Activated CD4-positive, alpha-beta T cell treated with anti-CD3 and anti-CD28 coated beads, Interleukin-2, amount 50 U/mL, for 4 hours (primary cell): Measurements from ENCODE around the gene MTMR2.

ENCODE experiments used
- DNase-seq, 2 experiments: peaks; one replicate each; pipeline ENCODE4 v3.0.0-alpha.2; 2020

MTMR2 gene

DNA sequence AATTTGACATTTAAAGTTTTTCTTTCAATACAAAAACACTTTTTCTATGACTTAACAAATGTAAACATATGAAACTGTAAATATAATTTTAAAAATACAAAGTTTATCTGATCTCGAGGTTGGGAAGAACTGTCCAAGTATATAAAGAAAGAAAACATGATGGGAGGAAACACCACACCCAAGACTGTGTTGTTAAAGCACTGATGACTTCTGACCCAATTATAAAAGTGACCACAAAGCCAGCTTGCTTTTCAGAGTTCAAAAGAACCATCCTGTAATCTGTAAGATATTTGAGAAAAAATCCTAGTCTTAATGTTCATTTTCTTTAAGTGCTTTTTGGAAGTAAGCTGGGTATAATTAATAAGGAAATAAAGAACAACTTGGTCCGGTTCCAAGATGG, 118.0 kb downstream of the MTMR2 start:
- no peak for DNase-seq

DNA sequence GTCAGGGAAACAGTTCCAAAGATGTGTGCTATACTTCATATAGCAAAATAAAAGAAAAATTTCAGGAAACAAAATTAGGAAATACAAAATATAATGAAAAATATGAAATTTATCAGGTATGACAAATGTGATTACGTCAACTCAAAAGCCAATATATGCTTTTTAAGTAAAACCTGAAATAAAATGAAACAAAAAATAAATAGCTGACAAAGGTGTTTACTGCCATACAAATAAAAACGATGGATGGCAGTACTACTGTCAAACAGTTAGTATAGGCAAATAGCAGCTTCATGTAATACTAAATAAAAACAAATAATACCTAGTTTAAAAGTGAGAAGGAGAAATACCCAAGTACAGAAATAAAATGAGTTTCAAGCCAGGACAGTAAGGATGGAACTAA, 119.9 kb downstream of the MTMR2 start:
- DNase-seq = no peak

GRCh38 chr11:95802806-95803205, 121.1 kb downstream of the MTMR2 start:
- no peak for DNase-seq

DNA sequence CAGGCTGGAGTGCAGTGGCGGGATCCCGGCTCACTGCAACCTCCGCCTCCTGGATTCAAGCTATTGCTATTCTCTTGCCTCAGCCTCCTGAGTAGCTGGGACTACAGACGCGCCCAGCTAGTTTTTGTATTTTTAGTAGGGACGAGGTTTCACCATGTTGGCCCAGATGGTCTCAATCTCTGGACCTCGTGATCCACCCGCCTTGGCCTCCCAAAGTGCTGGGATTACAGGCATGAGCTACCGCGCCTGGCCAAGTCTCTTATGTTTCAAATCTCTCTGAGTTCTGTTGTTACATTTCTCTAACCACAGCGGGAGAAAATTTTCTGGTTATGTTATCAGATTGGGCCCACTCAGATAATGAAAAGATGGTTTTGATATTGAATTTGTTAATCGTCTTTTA, 123.5 kb downstream of the MTMR2 start:
- DNase-seq = no peak

DNA sequence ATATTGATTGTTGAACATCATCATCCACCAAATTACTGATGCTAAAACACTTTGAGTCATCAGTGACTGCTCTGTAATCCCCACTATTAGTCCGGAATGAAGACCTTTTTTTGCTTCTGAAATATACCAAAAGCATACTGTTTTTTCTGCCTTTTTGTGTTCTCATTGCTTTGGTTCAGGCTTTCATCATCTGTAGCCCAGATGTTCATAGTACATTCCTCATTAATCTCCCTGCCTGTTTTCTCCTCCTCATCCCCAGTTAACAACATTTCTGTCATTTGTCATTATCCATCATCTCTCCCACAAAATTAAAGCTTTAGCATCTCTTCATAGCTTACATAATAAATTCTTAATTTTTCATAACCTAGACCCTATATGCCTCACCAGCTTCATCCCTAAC, 124.4 kb downstream of the MTMR2 start:
- DNase-seq = no peak

DNA sequence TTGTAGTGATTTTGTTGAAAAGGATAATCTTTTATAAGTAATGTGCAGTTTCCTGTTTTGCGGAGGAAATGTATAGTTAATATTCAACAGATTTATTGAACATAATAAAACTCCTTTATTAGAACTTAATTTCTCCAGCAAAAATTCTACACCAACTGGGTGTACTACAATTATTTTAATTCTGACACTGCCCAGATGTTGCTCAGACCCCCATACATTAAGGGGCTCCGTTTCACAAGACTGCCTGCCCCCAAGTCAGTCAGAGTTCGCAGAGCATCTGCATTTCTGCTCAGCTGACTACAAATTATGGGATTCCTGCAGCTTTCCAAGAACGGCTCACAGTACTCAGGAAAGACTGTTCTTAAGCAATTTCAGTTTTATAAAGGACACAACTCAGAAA, 127.4 kb downstream of the MTMR2 start:
- DNase-seq = no peak

- DNase-seq = no peak
Measured at GRCh38 chr11:95795627-95796295, 128.1 kb downstream of the MTMR2 start.

GRCh38 chr11:95794086-95794485, 129.8 kb downstream of the MTMR2 start:
- no peak for DNase-seq

GRCh38 chr11:95793116-95793515, 130.8 kb downstream of the MTMR2 start:
- DNase-seq = no peak

- DNase-seq = no peak
Measured at GRCh38 chr11:95792700-95793099, 131.2 kb downstream of the MTMR2 start.

GRCh38 chr11:95792200-95792599, 131.7 kb downstream of the MTMR2 start:
- DNase-seq = no peak

DNA sequence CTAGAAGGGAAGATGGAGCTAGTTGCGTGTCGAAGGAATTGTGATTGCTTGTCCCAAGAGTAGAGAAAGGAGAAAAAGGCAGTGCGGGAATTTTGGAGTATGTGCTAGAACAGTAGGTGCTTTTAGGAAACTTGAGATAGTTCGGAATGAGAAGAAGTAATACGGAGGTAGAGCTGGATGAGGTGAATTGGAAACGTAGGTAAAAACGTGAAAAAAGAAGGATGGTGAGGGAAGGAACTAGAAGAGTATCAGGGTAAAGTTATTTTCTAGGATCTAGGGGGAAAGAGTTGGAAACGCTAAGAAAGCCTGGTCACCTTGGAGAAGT, 132.2 kb downstream of the MTMR2 start:
- DNase-seq = no peak

DNA sequence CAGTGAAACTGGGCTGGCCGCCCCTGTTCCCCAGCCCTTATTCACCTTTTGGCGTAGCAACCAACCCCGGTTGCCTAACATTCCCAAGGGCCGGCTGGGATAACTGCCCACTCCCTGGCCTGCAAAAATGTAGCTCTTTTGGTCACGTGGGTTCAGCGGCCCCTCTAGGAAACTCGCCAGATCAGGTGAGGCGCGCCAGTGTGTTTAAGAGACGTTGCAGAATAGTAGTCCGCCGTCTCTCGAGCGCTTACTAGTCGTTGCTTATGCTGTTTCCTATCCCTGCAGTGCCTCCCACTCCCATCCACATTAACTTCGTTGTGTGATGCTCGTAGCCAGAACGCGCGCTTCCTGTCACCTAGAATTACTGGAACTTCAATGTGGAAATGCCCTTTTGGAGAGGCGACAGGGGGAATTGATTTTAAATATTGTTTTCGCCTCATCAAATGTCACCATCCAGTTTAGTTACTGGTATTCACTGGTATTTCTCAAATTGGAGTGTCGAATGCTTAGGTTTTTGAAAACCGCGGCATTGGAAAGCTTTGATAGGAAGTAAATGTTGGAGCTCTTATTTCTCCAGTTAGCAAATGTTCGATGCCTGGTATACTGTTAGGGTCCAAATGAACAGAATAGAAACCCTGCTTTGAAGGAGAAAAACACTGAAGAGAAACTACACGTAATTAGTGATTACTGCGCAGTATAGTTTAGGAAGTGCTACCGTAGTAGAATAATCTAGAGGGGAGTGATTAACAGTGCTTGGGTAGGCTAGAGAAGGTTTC, 132.8 kb downstream of the MTMR2 start:
- DNase-seq = peak; percentile 21 to 24

- DNase-seq = peak; percentile 96
Measured at GRCh38 chr11:95790123-95790932, 133.6 kb downstream of the MTMR2 start, which contains the start of gene CEP57. Gene CEP57, plus strand, starts transcription at chr11:95790498. Its CDS starts 201 bp downstream, at chr11:95790699.

DNA sequence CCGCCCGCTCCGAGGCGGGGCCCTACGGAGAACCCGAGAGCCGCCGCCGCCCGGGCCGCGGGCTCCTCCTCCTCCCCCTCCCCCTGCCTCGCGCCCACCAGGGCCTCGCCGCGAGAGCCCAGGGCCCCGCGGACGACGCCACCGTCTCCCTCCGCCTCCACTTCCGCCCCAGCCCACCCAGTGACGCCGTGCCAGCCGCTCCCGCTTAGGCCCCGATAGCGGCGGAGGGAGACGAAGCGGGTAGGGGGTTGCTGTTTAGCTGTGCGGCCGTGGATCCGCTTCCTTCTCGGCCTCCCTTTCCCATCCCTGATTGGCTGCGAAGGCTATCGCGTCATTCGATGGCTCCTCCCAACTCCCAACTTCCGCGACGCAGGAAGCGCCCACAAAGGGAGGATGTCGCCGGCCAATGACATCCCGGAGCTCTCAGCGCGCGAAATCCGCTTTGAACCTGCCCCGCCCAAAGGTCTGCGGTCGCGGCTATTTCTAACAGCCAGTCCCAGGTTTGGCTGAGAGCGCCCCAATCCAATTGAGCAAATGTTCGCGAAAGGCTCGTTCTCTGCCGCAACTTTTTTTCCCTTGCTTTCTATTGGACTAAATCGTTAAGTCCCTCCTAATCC, 134.3 kb downstream of the MTMR2 start, which contains the start of gene FAM76B:
TSS of gene FAM76B (minus strand) at position 277 of the 617 bp plus-strand sequence. CDS start 304 bp downstream, outside the sequence.
- DNase-seq = peak; percentile 92 to 95

DNA sequence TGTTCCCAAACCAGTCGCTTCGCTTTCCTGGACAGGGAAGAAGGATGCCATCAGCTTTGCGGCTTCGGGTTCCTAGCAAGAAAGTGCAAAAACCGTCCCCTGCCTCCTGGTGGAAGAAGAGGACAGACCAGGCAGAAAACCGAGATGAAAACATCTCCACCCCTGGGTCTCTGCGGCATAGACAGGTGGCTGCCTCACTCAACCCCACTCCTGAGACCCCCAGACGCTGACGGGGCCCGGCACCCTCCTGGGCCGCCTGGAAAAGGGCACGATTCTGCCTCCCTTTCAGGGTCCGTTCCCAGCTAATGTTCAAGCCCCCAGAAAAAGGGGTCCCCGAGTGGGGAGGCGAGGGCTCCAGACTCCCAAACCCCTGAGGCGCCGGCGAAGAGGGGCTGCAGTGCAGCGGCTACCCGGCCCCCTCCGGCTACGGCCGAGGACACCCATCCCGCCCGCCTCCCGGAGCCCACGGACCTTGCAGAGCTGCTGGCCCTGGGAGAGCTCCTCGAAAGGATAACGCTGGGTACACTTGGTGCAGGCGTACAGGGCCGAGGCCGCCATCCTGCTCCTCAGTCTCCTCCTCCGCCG, 134.9 kb downstream of the MTMR2 start:
- peak; percentile 12 to 13 for DNase-seq
